Stimulated activated CD4-positive, alpha-beta T cell treated with anti-CD3 and anti-CD28 coated beads, Interleukin-15, amount 100 ng/mL, for 48 hours (primary cell): ENCODE data around the gene FBXO44.
A peak's percentile ranks its signal among the peaks of the same experiment; 100 is the strongest.
"Not testable (repeated sequence)": the region's sequence is repeated elsewhere in the genome, so short reads cannot be mapped to it uniquely, and the experiment has no call there.

Experiments
- DNase-seq, 2 donors: peaks; one replicate each; pipeline ENCODE4 v3.0.0-alpha.2; 2020; ENCODE audit warnings: low read depth in 2 of 2

Gene FBXO44, protein sequence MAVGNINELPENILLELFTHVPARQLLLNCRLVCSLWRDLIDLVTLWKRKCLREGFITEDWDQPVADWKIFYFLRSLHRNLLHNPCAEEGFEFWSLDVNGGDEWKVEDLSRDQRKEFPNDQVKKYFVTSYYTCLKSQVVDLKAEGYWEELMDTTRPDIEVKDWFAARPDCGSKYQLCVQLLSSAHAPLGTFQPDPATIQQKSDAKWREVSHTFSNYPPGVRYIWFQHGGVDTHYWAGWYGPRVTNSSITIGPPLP

DNA sequence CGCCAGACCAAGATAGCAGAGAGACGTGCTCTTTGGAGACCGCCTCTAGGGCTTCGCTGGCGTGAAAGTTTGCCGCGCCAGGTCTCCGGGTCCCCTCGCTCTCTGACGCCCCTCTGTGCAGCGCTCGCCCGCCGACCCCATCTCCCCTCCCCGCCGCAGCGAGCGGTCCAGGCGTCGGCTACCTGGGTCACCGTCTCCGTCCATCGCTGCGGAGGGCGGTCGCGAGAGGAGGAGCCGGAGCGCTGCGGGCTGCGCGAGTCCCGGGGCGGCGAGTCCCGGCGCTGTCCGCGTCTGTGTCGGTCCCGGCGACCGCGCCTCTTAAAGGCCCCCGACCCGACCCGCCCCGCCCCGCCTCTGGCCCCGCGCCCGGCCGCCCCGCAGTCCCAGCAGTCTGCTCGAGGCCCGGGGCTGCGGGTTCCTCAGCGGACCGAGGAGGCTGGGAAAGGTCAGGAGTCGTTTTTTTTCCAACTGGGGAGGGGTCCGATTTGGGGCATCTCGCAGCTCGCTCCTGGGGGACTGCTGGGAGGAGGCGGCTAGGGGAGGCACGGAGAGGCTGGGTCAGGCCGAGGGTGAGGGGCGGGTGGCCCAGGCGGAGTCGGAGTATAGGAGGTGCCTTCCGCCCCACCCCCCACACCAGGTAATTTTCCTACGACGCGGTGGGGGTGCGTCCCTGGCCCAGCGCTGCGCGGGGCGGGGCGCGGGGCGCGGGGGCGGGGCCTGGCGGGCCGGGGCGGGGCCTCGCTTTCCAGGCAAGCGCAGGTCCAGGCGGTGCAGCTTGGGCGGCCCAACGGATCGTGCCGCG is at the start of gene FBXO44, which contains the start of gene FBXO2:
Gene FBXO44, plus strand, starts transcription at position 741 of the 802 bp plus-strand sequence. CDS start 959 bp downstream, outside the sequence.
Gene FBXO2, minus strand, starts transcription at position 293 of the 802 bp plus-strand sequence. Its CDS starts 89 bp downstream, at position 204.
- DNase-seq = peak; percentile 36 to 54

DNA sequence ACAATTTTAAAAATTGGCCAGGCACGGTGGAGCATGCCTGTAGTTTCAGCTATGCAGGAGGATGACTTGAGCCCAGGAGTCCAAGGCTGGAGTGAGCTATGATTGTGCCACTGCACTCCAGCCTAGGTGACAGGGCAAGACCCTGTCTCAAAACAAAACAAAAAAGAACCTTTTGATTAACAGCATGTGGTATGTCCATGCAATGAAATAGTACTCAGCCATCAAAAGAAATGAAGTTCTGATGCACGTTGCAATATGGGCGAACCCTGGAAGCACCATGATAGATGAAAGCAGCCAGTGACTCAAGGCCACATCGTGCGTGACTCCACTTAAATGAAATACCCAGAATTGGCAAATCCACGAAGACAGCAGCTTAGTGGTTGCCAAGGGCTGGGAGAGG is 47.9 kb upstream of the FBXO44 start:
- no peak for DNase-seq

DNA sequence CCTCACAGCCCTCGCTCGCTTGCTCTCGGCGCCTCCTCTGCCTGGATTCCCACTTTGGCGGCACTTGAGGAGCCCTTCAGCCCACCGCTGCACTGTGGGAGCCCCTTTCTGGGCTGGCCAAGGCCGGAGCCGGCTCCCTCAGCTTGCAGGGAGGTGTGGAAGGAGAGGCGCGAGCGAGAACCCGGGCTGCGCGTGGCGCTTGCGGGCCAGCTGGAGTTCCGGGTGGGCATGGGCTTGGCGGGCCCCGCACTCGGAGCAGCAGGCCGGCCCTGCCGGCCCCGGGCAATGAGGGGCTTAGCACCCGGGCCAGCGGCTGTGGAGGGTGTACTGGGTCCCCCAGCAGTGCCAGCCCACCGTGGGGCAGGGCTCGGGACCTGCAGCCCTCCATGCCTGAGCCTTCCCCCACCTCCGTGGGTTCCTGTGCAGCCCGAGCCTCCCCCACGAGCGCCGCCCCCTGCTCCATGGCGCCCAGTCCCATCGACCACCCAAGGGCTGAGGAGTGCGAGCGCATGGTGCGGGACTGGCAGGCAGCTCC is 46.0 kb upstream of the FBXO44 start:
- not testable (repeated sequence) for DNase-seq

DNA sequence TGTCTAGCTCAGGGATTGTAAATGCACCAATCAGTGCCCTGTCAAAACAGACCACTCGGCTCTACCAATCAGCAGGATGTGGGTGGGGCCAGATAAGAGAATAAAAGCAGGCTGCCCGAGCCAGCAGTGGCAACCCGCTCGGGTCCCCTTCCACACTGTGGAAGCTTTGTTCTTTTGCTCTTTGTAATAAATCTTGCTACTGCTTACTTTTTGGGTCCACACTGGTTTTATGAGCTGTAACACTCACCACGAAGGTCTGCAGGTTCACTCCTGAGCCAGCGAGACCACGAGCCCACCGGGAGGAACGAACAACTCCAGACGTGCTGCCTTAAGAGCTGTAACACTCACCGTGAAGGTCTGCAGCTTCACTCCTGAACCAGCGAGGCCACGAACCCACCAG is 45.3 kb upstream of the FBXO44 start:
- not testable (repeated sequence) for DNase-seq

DNA sequence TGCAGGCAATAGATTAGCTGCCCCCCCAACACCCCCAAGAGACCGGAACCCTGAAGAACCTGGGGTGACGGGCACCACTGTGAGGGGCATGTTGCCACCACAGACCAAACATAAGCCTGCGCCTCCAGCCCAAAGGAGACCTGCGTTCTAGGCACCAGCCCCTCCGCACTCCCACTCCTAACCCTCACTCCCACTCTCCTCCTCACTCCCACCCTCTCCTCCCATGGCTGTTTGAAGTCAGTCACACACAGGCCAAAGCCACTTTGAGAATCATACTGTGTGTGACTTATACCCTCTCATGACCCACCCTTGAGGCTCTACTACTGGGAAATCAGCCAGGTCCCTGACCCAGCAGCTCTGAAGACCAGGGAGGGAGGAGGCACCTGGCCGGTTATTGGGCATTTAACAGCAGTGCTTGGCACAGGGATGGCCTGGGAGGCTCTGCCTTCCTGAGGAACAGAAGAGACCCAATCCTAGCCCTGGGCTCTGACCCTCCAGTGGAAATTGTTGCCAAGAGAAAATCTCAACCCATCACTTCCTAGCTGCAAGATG is 44.0 kb upstream of the FBXO44 start:
- DNase-seq = no peak

DNA sequence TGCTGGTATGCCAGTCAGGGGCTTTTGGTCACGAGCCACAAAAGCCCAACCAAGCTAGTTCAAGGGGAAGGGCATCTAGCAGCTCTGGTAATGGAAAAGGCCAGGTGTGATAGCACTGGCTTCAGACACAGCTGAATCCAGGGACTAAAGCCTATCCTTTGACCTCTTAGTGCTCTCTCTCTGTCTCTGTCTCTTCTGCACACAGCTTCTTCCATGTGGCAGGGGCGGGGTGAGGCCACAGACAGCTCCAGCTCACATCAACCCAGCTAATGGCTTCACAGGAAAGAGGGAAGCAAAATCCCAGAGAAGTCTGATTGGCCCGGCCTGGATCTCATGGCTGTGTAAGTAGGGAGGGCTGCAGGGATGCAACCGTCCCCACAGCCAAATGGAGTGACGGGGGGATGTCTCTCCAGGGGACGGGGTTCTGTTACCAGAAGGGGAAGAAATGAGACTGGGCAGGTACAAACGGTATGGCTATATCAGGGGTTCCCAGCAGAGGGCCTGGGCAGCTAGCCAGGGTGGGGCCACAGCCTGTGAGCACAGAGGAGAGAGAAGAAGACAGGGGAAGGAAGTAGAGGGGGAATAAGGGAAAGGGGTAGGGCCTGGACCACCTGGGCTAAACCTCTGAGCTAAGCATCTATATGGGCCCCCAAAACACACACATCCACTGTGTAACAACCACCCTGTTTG is 42.9 kb upstream of the FBXO44 start:
- DNase-seq = no peak

DNA sequence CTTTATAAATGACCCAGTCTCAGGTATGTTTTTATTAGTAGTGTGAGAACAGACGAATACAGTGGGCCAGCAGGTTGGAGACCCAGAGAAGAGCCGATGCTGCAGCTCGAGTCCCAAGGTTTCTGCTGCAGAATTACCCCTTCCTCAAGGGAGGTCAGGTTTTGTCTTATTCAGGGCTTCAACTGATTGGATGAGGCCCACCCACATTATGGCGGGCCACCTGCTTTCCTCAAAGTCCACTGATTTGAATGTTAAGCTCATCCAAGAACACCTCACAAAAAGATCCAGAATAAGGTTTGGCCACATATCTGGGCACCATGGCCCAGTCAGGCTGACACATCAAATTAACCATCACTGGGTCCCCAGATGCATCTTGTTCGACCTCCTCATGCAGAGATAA is 41.3 kb upstream of the FBXO44 start:
- DNase-seq = no peak

DNA sequence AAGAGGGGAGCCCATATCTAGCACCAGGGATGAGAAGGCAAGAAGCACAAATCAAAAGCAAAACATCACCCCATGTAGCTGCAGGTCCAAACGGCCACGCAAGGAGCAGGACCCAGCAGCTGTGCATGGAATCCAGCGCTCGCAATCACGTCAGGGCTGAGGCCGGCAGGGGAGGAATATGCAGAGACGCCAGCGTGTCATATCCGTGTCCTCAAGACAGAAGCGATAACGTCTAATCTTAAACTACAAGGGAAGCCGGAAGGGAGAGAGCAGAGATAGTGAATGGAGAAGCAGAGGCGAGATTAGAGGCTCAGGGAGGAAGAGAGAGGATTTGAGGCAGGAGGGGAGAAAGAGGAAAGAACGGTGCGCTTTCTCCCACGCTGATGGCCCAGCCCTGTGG is 39.6 kb upstream of the FBXO44 start:
- DNase-seq = no peak

DNA sequence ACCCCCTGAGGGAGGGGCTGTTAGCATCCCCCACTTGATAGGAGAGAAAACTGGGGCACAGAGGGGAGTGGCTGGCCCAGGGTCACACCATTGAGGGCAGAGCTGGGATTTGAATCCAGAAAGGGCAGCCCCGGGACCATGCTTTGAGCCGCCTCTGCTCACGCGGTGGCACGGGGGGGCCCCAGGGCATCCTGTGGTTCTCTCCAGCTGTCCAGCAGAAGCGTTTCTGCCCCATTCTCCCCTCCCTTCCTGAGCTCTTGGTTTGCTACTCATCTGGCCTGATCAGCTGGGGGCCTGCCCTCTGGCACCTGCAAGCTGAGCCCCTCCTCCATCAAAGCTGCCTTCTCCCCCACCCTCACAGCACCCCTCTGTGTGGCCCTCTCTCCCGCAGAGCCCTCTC is 37.9 kb upstream of the FBXO44 start:
- no peak for DNase-seq

DNA sequence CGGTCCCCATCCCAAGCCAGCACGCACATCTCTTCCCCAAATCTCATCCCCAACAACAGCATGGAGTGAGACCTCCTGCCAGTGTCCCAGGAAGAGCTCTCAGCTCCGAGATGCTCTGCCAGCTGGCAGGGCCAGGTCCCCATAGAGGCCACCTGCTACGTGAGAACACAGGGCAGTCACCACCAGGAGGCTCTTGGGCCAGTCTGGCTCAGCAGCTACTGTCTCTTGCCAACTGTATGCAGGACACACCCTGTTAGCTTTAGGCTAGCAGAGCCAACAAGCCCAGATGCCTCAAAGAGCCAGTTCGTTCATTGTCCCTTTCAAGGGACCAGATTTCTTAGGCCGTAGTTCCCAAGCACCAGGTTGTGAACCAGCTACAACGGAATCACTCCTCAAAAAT is 37.4 kb upstream of the FBXO44 start:
- DNase-seq = no peak

DNA sequence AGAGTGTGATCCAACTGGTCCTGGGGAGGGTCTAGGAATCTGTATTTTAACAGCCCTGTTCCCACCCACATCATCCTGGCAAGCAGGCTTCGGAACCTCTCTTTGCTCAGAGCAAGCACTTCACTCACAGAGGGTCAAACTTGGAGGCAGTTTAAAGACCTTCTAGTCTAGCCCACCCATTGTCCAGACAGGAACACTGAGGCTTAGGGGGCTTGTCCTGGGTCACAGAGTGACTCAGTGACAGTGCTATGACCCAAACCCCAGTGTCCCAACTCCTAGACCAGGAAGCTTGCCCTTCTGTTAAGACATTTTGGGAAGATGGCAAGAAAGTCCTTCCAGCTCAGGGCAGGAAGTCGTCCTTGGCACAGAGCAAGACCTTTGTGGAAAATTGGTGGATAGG is 36.9 kb upstream of the FBXO44 start:
- no peak for DNase-seq

DNA sequence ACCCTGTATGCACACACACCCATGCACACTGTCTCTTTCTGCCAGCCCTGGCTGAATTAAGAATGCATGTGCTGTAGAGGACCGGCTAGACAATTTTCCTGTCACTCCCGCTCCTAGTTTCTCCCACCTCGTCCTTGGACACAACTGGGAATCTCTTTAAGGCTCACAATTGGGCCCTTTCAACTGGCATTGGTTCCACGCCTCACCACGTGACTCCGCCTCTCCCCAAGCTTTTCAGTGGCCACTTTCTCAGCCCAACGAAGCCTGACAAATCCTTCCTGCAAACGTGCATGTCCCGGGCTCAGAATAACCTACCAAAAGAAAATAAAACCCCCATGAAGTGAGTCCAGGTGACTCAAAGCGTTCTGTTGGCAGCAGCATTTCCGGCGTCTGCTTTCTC is 34.3 kb upstream of the FBXO44 start:
- DNase-seq = no peak

DNA sequence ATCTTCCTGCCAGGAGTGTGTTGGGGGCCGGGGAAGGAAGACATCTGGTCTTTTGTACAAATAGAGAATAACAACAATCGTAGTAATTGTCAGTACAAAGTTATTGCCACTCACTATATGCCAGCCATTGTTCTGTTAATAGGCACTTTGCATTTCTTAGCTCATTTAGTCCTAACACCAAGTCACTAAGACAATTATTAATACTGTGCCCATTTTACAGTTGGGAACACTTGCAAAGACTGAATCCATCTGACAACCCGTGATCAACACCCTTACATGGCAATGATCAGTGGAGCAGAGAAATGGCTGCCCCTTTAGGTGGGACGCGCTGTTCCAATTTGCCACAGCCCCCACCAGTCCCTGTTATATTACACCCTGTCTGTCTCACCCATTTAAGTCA is 33.8 kb upstream of the FBXO44 start:
- DNase-seq = no peak

DNA sequence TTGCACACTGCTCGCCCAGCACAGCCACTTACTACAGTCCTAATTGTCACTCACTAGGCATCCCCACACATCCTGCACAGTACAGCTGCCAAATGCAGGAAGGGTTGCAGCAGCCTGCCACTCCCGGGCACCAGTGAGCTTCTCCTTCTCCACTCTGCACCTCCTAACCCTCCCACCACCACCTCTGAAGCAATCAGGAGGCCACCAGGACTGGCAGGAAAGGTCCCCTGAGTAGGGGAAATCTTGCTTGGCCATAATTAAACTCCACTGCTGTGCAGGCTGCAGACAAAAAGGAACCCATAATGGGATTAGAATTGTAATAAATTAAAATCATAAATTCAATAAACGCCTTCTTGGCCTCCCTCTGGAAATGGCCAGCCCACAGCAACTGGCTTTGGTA is 32.3 kb upstream of the FBXO44 start:
- DNase-seq = no peak

DNA sequence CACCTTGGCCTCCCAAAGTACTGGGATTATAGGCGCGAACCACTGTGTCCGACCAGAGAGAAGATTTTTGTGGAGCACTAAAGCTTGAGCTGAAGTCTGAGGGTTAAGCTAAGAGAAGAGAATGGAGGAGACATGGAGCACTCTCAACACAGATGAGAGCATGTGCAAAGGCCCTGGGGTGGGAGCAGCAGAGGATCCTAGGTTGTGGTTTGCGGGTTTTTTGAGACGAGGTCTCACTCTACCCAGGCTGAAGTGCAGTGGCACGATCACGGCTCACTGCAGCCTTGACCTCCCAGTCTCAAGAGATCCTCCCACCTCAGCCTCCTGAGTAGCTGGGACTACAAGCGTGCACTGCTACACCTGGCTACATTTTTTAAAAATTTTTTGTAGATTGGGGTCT is 31.0 kb upstream of the FBXO44 start:
- no peak for DNase-seq

DNA sequence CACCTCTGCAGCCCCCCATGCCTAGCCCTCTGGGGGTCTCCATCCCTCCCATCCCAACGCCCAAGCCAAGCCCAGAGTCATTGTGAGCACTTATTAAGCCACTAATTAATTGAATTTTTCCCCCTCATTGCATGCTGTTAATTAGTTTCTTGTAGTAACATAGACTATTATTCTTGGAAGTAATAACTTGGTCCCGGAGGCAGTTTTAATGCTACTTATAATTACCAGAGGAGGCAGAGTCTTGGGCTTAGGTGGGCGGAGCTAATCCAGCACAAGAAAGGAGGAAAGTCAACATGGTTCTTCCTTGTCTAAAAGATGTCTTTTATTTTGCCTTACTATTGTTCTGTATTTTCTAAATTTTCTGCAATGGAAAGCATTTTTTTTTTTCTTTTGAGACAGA is 28.1 kb upstream of the FBXO44 start:
- DNase-seq = no peak

DNA sequence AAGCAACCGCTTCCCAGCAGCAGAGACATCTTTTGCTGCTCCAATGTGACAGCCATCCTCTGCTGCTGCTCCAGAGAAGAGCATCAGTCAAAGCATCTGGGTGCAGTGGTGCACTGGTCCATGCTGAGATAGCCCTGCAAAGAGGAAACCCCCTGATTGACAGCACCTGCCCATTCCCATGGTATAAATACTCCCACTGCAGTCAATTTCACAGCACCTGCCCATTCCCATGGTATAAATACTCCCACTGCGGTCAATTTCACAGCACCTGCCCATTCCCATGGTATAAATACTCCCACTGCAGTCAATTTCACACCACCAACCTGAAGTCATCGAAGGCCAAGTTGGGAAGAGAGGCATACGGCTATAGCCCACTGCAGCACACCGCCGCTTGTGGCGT is 25.9 kb upstream of the FBXO44 start:
- DNase-seq = no peak

DNA sequence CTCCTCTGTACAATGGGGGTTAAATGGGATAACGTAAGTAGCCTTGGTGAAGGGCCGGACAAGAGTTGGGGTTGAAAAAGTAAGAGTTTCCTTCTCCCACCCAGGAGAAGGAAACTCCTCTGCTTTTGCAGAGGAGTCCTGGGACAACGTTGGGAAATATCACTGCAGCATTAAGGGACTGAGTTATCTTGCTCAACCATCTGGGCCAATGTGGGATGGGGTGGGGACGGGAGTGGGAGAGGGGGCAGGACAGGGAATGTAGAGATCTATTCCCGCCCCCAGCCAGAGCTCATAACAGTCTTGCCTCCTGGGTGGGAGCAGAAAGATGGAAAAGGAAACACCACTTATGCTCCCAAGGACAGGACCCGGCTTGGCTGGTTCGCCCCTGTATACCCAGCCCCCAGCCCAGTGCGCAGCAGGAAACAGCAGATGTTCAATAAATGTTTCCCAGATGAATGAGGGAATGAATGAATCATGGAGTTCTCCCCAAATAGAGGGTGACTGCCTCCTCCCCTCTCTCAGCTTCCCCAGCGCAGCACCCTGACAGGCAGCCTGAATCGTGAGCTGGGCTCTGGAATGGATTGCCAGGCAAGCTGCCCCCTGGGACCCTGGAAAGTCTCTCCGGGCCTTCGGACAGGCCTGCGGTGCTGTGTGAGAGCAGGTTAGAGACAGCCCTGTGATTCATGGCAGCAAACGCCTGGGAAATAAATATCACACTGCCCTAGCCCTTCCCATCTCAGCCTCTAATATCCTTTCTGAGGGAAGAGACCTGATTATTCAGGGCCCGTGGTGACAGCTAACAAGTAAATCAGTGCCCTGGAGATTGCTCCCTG is 25.3 kb upstream of the FBXO44 start:
- DNase-seq = no peak

DNA sequence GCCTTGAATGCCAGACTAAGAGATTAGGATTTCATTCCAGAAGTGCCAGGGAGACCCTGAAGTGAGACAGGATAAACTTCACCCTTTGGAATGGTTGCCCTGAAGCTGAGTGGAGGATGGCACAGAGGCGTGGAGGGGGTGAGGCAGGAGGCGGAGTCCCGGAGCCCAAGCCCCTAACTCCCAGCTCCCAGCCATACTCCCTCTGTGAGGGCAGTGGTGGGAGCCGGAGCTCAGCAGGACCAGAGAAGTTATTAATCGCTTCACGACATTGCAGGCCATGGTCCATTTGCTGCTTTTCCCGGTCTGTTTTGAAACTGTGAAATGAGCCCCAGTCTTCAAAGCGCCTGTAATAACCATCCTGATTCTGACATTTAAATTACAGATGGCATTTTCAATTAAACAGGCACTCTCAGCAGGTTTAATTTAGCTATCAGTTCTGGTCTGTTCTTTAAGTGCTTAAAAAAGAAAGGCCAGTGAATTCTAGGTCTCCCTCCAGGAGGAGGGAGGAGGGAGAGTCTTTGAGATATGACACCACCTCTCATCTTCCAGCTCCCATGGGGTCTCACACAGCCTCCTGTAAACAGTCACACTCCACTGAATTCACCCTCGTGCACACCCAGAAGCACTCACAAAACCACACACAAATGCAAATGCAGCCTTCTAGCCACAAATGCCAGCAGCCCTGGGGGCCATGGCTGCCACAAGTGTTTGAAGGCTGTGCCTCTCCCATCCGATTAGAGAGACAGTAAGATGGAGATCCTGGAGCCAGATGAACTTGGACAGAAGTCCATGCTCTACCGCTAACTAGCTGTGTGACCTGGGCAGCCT is 20.1 kb upstream of the FBXO44 start:
- DNase-seq = no peak

DNA sequence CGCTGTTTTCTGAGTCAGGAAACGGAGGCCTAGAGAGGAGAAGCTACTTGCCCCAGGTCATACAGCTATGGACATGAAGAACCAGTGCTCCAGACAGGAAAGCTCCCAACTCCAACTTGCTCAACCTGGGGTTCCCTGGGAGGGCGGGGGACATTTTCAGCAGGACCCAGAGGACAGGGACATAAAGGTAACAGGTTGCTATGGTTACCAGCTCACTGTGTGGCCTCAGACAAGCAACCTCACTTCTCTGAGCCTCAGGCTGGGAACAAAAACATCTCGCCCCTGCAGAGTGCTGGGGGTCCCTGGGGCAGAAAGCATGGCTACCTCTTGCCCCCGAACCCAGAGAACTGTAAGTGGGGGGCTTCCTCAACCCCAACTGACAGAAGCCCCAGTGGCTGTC is 16.6 kb upstream of the FBXO44 start:
- DNase-seq = no peak
